ENCODE results near the gene ADARB1. TPM values are rescaled to one million over a fixed set of nuclear protein-coding genes. Genes with fewer than 3 reads are reported as not detected.

The ADARB1 gene
- total and polyA plus RNA-seq, 9 of the 15 experiments (the other 6 are each of a cell fraction or from before 2014, with no cell fraction given) = 6.7 to 16.0 (median 8.3) TPM

- TF ChIP-seq ZNF518B (CRISPR knock-in tag; IDR thresholded peaks at IDR 0.05) = no peak
- TF ChIP-seq ATF7 (IDR thresholded peaks at IDR 0.05) = peak; percentile 83
- no peak for TF ChIP-seq CGGBP1 (CRISPR knock-in tag; IDR thresholded peaks at IDR 0.05)
- TF ChIP-seq PRMT5 (CRISPR knock-in tag; IDR thresholded peaks at IDR 0.05) = no peak
- TF ChIP-seq NCOA2 (IDR thresholded peaks at IDR 0.05; ENCODE audit: partially characterized antibody in 2 of 2) = no peak
- no peak; the same call in 1 of the 2 replicates for TF ChIP-seq ZEB2 (IDR thresholded peaks at IDR 0.05)
- no peak for TF ChIP-seq CSDE1 (IDR thresholded peaks at IDR 0.05)
- 0 out of 2 replicates have a peak, but pooled peaks have one; percentile 56 for TF ChIP-seq NR4A1 (CRISPR knock-in tag; IDR thresholded peaks at IDR 0.05)
- 0 out of 2 replicates have a peak, but pooled peaks have one; percentile 31 for TF ChIP-seq NR4A1 (tag; IDR thresholded peaks at IDR 0.05)
- TF ChIP-seq SRSF7 (optimal IDR thresholded peaks at IDR 0.05; ENCODE audit: low read depth, low read length) = no peak
- no peak for TF ChIP-seq KLF13 (tag; IDR thresholded peaks at IDR 0.05; ENCODE audit: borderline replicate concordance, low read depth)
- TF ChIP-seq ZNF23 (CRISPR knock-in tag; IDR thresholded peaks at IDR 0.05) = no peak
- TF ChIP-seq ZHX1 (conservative IDR thresholded peaks at IDR 0.05; ENCODE audit: low read length) = no peak
- no peak for TF ChIP-seq TAF9B (IDR thresholded peaks at IDR 0.05; ENCODE audit: partially characterized antibody)
- peak; percentile 82 for TF ChIP-seq PHF20 (IDR thresholded peaks at IDR 0.05; ENCODE audit: partially characterized antibody)
- TF ChIP-seq ZFP36 (IDR thresholded peaks at IDR 0.05; ENCODE audit: low read depth, low read length, partially characterized antibody) = peak; percentile 30
- TF ChIP-seq ZNF3 (CRISPR knock-in tag; IDR thresholded peaks at IDR 0.05) = no peak
- no peak for TF ChIP-seq SAFB (IDR thresholded peaks at IDR 0.05; ENCODE audit: borderline replicate concordance, low read depth, low read length)
- no peak for TF ChIP-seq ID3 (CRISPR knock-in tag; IDR thresholded peaks at IDR 0.05)
- TF ChIP-seq ID3 (tag; IDR thresholded peaks at IDR 0.05) = no peak
- peak; percentile 65 for TF ChIP-seq SMC3 (conservative IDR thresholded peaks at IDR 0.05; ENCODE audit: insufficient read depth, low read depth, low read length)
- TF ChIP-seq NFXL1 (CRISPR knock-in tag; IDR thresholded peaks at IDR 0.05) = no peak
- no peak for TF ChIP-seq TEAD2 (tag; IDR thresholded peaks at IDR 0.05)
These were observed 77.9 kb downstream of the ADARB1 start (continued) for GRCh38 chr21:45152265-45152746.

Data from K562 (cell line).